GM18499 (cell line): ENCODE data around the gene PCGF3.
"Not testable (repeated sequence)": the region's sequence is repeated elsewhere in the genome, so short reads cannot be mapped to it uniquely, and the experiment has no call there.

Experiments used
- ATAC-seq: cut with Tn5 transposase; IDR thresholded peaks from one replicate; pipeline ENCODE4 v1.9.1; 2021; ENCODE audit warnings: moderate number of reproducible peaks; ENCODE audit not compliant: insufficient read depth, unreplicated experiment

The PCGF3 gene

GRCh38 chr4:791898-792625 is 86.4 kb downstream of the PCGF3 start:
- ATAC-seq = no peak

GRCh38 chr4:792626-793092 is 87.0 kb downstream of the PCGF3 start:
- no peak for ATAC-seq

GRCh38 chr4:793093-793861 is 87.6 kb downstream of the PCGF3 start:
- no peak for ATAC-seq

GRCh38 chr4:793941-794621 is 88.4 kb downstream of the PCGF3 start:
- no peak for ATAC-seq

- ATAC-seq = no peak
These were observed 89.5 kb downstream of the PCGF3 start for GRCh38 chr4:794900-795725.

- no peak for ATAC-seq
These were observed 90.1 kb downstream of the PCGF3 start for GRCh38 chr4:795726-796119.

- ATAC-seq = no peak
These were observed 90.6 kb downstream of the PCGF3 start for GRCh38 chr4:796206-796605.

GRCh38 chr4:797066-797465 is 91.4 kb downstream of the PCGF3 start:
- no peak for ATAC-seq

- no peak for ATAC-seq
These were observed 95.9 kb downstream of the PCGF3 start for GRCh38 chr4:801436-802124.

- no peak for ATAC-seq
These were observed 98.3 kb downstream of the PCGF3 start for GRCh38 chr4:803884-804283.

- ATAC-seq = no peak
These were observed 99.2 kb downstream of the PCGF3 start for GRCh38 chr4:804804-805203.

- ATAC-seq = not testable (repeated sequence)
These were observed 101.3 kb downstream of the PCGF3 start for GRCh38 chr4:806979-807378.

- ATAC-seq = no peak
These were observed 102.2 kb downstream of the PCGF3 start for GRCh38 chr4:807792-808191.

GRCh38 chr4:808860-809570 is 103.4 kb downstream of the PCGF3 start:
- ATAC-seq = no peak

GRCh38 chr4:813900-814299 is 108.3 kb downstream of the PCGF3 start:
- no peak for ATAC-seq

GRCh38 chr4:814312-814850 is 108.7 kb downstream of the PCGF3 start:
- ATAC-seq = no peak

- no peak for ATAC-seq
These were observed 110.0 kb downstream of the PCGF3 start for GRCh38 chr4:815464-816146.
